CD4-positive, alpha-beta memory T cell (primary cell): ENCODE data around the gene FAM76B. TPM values are rescaled to one million over a fixed set of nuclear protein-coding genes. Genes with fewer than 3 reads are reported as not detected.

Source experiments
- CTCF ChIA-PET: fragments of 350-600 bp; sonication (Branson Sonifier 250); formaldehyde crosslinking; loops from one replicate; lab custom pipeline; 2021; ENCODE audit warnings: inconsistent platforms; ENCODE audit not compliant: partially characterized antibody; lab: Charles Lee
- POLR2A ChIA-PET: fragments of 350-600 bp; sonication (Branson Sonifier 250); formaldehyde crosslinking; loops from one replicate; lab custom pipeline; 2021; ENCODE audit not compliant: partially characterized antibody; lab: Charles Lee
- DNase-seq, 5 donors: peaks; one replicate each; pipeline versions ENCODE4 v3.0.0 to v3.0.0-alpha.2; 2020 to 2022; ENCODE audit warnings: mixed read lengths in 1 of 5
- H3K27ac ChIP-seq: one replicate; pipeline ENCODE4 v1.7.0; 2013; ENCODE audit warnings: low read depth, low read length
- H3K27me3 ChIP-seq: 2 replicates; pipeline ENCODE4 v1.7.0; 2013; ENCODE audit warnings: mild to moderate bottlenecking, low read length, moderate library complexity; ENCODE audit not compliant: insufficient read depth
- H3K36me3 ChIP-seq: 2 replicates; pipeline ENCODE4 v1.7.0; 2013; ENCODE audit warnings: mild to moderate bottlenecking, low read length, moderate library complexity; ENCODE audit not compliant: insufficient read depth
- H3K4me1 ChIP-seq: 2 replicates; pipeline ENCODE4 v1.7.0; 2013; ENCODE audit warnings: mild to moderate bottlenecking, low read length, moderate library complexity; ENCODE audit not compliant: insufficient read depth
- H3K4me3 ChIP-seq, 2 donors: one replicate each; pipeline ENCODE4 v1.7.0; 2013; ENCODE audit warnings: low read length in 2 of 2, mild to moderate bottlenecking in 1 of 2
- H3K9me3 ChIP-seq, 2 donors: one replicate each; pipeline ENCODE4 v1.7.0; 2013; ENCODE audit warnings: low read length in 2 of 2, control low read depth in 1 of 2; ENCODE audit not compliant: control insufficient read depth in 1 of 2
- H3K27ac Mint-ChIP-seq, 7 donors: one replicate each; pipeline ENCODE4 v1.8.0; 2020 to 2021; ENCODE audit warnings: mixed read lengths in 7 of 7, mild to moderate bottlenecking in 6 of 7, inconsistent platforms in 3 of 7, moderate library complexity in 3 of 7
- H3K27me3 Mint-ChIP-seq, 2 donors: one replicate each; pipeline ENCODE4 v1.8.0; 2020 to 2021; ENCODE audit warnings: mixed read lengths in 2 of 2
- H3K36me3 Mint-ChIP-seq, 2 donors: one replicate each; pipeline ENCODE4 v1.8.0; 2020 to 2021; ENCODE audit warnings: mixed read lengths in 2 of 2, inconsistent platforms in 1 of 2, mild to moderate bottlenecking in 1 of 2
- H3K4me1 Mint-ChIP-seq, 4 donors: one replicate each; pipeline ENCODE4 v1.8.0; 2020 to 2021; ENCODE audit warnings: mixed read lengths in 4 of 4, mild to moderate bottlenecking in 1 of 4
- H3K4me3 Mint-ChIP-seq, 8 donors: one replicate each; pipeline ENCODE4 v1.8.0; 2020 to 2021; ENCODE audit warnings: mixed read lengths in 8 of 8, mild to moderate bottlenecking in 7 of 8, moderate library complexity in 6 of 8, inconsistent platforms in 3 of 8
- H3K9me3 Mint-ChIP-seq, 8 donors: one replicate each; pipeline ENCODE4 v1.8.0; 2020 to 2021; ENCODE audit warnings: mixed read lengths in 8 of 8, mild to moderate bottlenecking in 5 of 8, inconsistent platforms in 3 of 8, moderate library complexity in 1 of 8
- intact Hi-C: fragments of 100-400 bp; cut with micrococcal nuclease; formaldehyde crosslinking; loops from one replicate; pipeline ENCODE4 v1.15.1; 2023
- polyA plus RNA-seq, 2 donors: library from polyadenylated mRNA; unstranded; fragments of 300-500 nt; fragmentation: Illumina TruSeq; gene quantifications; one replicate each; pipeline ENCODE4 v1.2.3, GENCODE V29; 2021
- total RNA-seq, 2 experiments: library from RNA; stranded (reverse); gene quantifications; one replicate each; pipeline ENCODE4 v1.2.3, GENCODE V29; 2021

FAM76B gene
- total and polyA plus RNA-seq, 4 experiments from 2014 or later, result 10.3 to 60.5 (median 36.7) TPM

DNA sequence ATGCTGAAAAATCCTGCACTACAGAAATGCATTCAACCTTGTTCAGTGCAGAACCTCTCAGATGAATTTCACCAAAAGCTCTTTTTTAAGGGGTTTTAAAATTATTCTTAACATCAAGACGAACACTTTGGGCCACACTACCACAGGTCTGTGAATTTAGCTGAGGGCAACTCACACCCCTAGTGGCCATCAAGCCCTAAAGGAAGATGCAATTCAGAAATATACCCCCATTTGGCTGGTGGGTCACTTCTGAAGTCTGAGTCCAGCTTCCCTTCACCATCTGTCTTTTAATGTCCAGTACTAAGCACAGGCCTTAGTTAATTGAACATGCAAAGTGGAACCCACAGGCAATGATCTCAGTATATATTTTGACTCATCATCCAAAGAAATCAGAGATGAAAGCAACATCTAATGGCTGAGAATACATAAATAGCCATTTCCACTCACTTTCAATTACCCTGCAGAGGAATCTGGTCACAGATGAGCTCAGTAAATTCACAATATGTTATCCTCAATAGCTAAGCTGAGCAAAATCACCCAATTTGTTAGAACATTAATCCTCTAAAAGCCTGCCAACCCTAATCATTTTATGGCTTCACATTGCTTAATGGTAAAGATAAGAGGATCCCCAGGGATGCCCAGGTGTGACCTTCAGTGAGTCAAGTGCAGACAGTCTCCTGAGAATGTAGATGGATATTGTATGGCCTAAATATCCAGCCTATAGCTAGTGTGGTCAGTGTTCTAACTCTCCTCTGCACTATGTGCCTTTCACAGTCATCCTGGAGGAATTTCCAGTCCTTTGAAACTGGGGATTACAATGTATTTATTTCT, 50.3 kb downstream of the FAM76B start:
- H3K27me3 ChIP-seq, result no peaks in the 10 kb centered on the region
- no peaks in the 10 kb centered on the region for H3K36me3 Mint-ChIP-seq
- H3K27me3 Mint-ChIP-seq, result no peaks in the 10 kb centered on the region
- H3K36me3 ChIP-seq, result no peaks in the 10 kb centered on the region
- peaks cover 2% of the 10 kb centered on the region for H3K4me1 ChIP-seq
- no peak overlapping the region for H3K27ac ChIP-seq
- intact Hi-C loops, result no loop called here
- H3K9me3 ChIP-seq, result no peaks in the 10 kb centered on the region
- peaks cover under 1 to 3% (median 2%) of the 10 kb centered on the region in 4 donors for H3K4me1 Mint-ChIP-seq
- ChIA-PET POLR2A (interaction anchor here (1.3 kb wide), 1 partner anchor 39 kb away, joined by 3 read pairs; no protein-coding TSS in a partner anchor), CTCF (interaction anchor here (1.0 to 1.5 kb wide), 3 partner anchors 13 to 26 kb away, joined by 3 to 4 read pairs (median 3); no protein-coding TSS in a partner anchor)
- DNase-seq, result no peak
- H3K27ac Mint-ChIP-seq, result no peak overlapping the region
- H3K4me3 Mint-ChIP-seq, result no peak overlapping the region
- H3K4me3 ChIP-seq, result no peak overlapping the region
- H3K9me3 Mint-ChIP-seq, result peaks cover 0 to 2% (median 0%) of the 10 kb centered on the region in 8 donors

DNA sequence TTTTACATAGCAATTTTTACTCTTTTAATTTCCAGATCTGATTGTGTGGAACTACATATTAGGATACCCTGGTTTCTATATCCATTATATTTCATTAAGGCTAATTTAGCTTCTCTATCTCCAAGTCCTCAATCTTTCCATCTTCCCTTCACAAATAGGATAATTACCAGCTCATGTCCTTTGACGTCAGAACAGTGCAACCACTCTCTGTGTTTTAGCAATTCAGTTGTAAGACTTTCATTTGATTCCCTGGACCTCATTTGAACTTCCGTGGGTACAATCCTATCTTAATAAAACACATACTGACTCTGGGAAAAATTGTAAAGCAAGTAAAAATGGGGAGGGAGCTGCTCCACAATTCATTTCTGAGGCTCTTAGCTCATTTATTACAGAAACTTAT, 52.8 kb downstream of the FAM76B start:
- Histone ChIP-seq H3K4me1 (peaks cover 10% of the 10 kb centered on the region), H3K27me3 (no peaks in the 10 kb centered on the region), H3K27ac (no peak overlapping the region), H3K36me3 (no peaks in the 10 kb centered on the region), H3K9me3 (no peaks in the 10 kb centered on the region), H3K4me3 (no peak overlapping the region)
- H3K4me1 Mint-ChIP-seq, result peaks cover 7 to 9% (median 8%) of the 10 kb centered on the region in 4 donors
- CTCF ChIA-PET, result interaction anchor here (1.1 to 1.9 kb wide), 3 partner anchors 12 to 292 kb away, joined by 3 to 6 read pairs (median 5); no protein-coding TSS in a partner anchor
- peaks cover 0 to 2% (median 0%) of the 10 kb centered on the region in 8 donors for H3K9me3 Mint-ChIP-seq
- peaks cover 0 to 2% of the 10 kb centered on the region in 2 donors for H3K27me3 Mint-ChIP-seq
- H3K36me3 Mint-ChIP-seq, result no peaks in the 10 kb centered on the region
- DNase-seq, result no peak
- H3K4me3 Mint-ChIP-seq, result no peak overlapping the region
- POLR2A ChIA-PET, result no interaction called here
- intact Hi-C loops, result no loop called here
- no peak overlapping the region for H3K27ac Mint-ChIP-seq

DNA sequence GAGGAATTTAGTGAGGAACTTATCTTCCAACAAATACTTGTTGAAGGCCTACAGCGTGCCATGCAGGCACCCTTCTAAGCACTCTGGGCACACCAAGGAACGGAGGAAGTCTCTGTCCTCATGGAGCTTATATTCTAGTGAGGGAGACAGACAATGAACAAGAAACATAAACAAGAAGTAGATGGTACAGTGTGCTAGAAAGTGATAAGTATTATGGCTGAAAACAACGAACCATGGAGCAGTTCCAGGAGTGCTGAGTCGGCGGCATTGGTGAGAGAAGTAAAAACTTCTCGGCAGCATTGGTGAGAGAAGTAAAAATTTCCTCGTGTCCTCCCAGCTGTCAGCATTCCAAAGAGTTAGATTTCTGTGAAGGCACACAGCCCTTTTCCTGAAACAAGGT, 53.2 kb downstream of the FAM76B start:
- Histone ChIP-seq H3K4me3 (no peak overlapping the region), H3K27me3 (no peaks in the 10 kb centered on the region), H3K4me1 (peaks cover 10% of the 10 kb centered on the region), H3K36me3 (no peaks in the 10 kb centered on the region), H3K9me3 (no peaks in the 10 kb centered on the region), H3K27ac (no peak overlapping the region)
- Mint-ChIP-seq H3K27me3 (peaks cover 0 to 2% of the 10 kb centered on the region in 2 donors), H3K4me3 (no peak overlapping the region), H3K9me3 (peaks cover 0 to 2% (median 0%) of the 10 kb centered on the region in 8 donors), H3K27ac (no peak overlapping the region), H3K36me3 (no peaks in the 10 kb centered on the region), H3K4me1 (peaks cover 7 to 9% (median 8%) of the 10 kb centered on the region in 4 donors)
- DNase-seq, result no peak
- intact Hi-C loops, result no loop called here
- POLR2A ChIA-PET, result no interaction called here
- CTCF ChIA-PET, result interaction anchor here (1.1 to 1.9 kb wide), 4 partner anchors 12 to 292 kb away, joined by 3 to 6 read pairs (median 4); no protein-coding TSS in a partner anchor

DNA sequence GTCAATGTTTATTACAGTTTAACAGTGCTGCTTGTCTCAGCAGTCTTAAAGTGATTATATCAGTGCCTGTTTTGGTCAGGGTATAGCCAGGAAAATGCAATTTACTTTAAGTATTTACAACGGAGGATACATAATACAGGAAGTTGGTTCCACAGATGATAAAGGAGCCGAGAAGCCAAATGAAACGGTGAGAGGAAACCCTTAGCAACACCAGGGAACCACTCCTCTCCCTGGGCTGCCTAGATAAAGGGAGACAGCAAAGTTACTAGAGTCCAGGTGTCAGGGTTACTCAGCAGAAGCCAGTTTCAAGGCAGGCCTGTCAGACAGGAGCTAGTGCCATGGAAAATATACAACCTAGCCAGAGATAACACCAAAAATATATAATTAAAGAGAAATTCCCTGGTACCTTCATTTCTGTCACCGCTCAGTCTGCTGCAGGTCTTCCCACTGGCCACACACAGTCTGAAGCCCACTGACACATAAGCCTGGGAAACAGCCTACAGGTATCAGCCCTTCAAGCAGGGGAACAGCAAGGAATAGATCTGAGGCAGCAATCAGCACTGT, 55.5 kb downstream of the FAM76B start:
- Histone ChIP-seq H3K4me3 (no peak overlapping the region), H3K36me3 (no peaks in the 10 kb centered on the region), H3K27ac (no peak overlapping the region), H3K9me3 (no peaks in the 10 kb centered on the region), H3K27me3 (no peaks in the 10 kb centered on the region), H3K4me1 (peaks cover 10% of the 10 kb centered on the region)
- POLR2A ChIA-PET, result interaction anchor here (1.2 kb wide), 1 partner anchor 502 kb away, joined by 4 read pairs; no protein-coding TSS in a partner anchor
- Mint-ChIP-seq H3K9me3 (peaks cover 0 to 2% (median 0%) of the 10 kb centered on the region in 8 donors), H3K4me3 (peak overlapping the region in 1 of 8 donors; percentile 27), H3K27ac (peak overlapping the region in 1 of 7 donors; percentile 37), H3K36me3 (no peaks in the 10 kb centered on the region), H3K4me1 (peaks cover 7 to 9% (median 8%) of the 10 kb centered on the region in 4 donors), H3K27me3 (peaks cover 0 to 2% of the 10 kb centered on the region in 2 donors)
- CTCF ChIA-PET, result interaction anchor here (0.7 to 1.5 kb wide), 2 partner anchors 25 to 502 kb away, joined by 3 to 4 read pairs; no protein-coding TSS in a partner anchor
- DNase-seq, result no peak
- intact Hi-C loops, result no loop called here

DNA sequence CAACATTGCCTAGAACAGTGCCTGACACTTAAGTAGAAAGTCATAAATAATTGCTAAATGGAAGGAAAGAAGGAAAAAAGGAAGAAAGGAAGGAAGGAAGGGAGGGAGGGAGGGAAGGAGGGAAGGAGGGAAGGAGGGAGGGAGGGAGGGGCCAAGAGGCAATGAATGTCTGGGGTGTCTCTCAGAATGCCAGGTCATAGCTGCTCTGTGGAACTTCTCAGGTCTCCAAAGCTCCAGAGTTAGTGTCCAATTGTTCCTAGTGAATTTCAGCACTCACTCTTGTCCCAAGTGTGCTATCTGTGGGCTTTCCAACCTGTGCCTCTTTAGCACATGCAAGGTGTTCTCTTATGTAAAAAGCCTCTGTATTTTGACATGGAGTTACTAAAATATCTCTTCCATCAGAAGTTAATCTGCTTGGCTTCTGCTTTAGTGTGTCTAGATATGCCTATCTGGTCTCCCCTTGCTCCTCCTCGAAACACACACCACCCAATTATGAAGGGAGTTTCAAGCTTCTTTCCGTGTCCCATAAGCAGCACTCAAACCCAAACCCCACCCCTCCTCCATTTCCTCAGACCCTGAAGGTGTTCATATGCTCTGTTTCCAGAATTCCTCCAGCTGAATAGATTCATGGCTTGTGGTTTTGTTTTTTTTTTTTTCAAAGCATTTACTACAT, 56.5 kb downstream of the FAM76B start:
- CTCF ChIA-PET, result interaction anchor here (1.3 to 1.5 kb wide), 2 partner anchors 30 to 501 kb away, joined by 4 read pairs; no protein-coding TSS in a partner anchor
- Histone ChIP-seq H3K27me3 (no peaks in the 10 kb centered on the region), H3K4me1 (peaks cover 10% of the 10 kb centered on the region), H3K4me3 (no peak overlapping the region), H3K27ac (no peak overlapping the region), H3K9me3 (no peaks in the 10 kb centered on the region), H3K36me3 (no peaks in the 10 kb centered on the region)
- intact Hi-C loops, result no loop called here
- peaks cover 2% of the 10 kb centered on the region in 2 donors for H3K27me3 Mint-ChIP-seq
- no peak overlapping the region for H3K27ac Mint-ChIP-seq
- no peak for DNase-seq
- H3K36me3 Mint-ChIP-seq, result no peaks in the 10 kb centered on the region
- H3K4me1 Mint-ChIP-seq, result peaks cover 7 to 9% (median 8%) of the 10 kb centered on the region in 4 donors
- H3K4me3 Mint-ChIP-seq, result no peak overlapping the region
- POLR2A ChIA-PET, result interaction anchor here (1.2 kb wide), 1 partner anchor 501 kb away, joined by 4 read pairs; no protein-coding TSS in a partner anchor
- H3K9me3 Mint-ChIP-seq, result peaks cover 0 to 2% (median 0%) of the 10 kb centered on the region in 8 donors

DNA sequence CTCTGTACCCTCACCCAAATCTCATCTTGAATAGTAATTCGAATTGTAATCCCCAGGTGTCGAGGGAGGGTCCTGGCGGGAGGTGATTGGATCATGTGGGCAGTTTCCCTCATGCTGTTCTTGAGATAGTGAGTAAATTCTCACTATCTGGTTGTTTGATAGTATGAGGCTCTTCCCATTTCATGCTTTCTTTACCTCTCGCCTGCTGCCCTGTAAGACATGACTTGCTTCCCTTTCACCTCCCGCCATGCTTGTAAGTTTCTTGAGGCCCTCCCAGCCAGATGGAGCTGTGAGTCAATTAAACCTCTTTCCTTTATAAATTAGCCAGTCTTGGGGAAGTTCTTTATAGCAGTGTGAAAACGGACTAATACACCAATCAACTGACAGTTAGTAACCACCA, 60.1 kb downstream of the FAM76B start:
- no peaks in the 10 kb centered on the region for H3K36me3 ChIP-seq
- CTCF ChIA-PET, result interaction anchor here (1.7 kb wide), 1 partner anchor 21 kb away, joined by 7 read pairs; no protein-coding TSS in a partner anchor
- no peak overlapping the region for H3K27ac Mint-ChIP-seq
- no peaks in the 10 kb centered on the region for H3K36me3 Mint-ChIP-seq
- peaks cover 6 to 8% (median 7%) of the 10 kb centered on the region in 4 donors for H3K4me1 Mint-ChIP-seq
- intact Hi-C loops, result no loop called here
- POLR2A ChIA-PET, result no interaction called here
- peaks cover 2 to 8% of the 10 kb centered on the region in 2 donors for H3K27me3 Mint-ChIP-seq
- peaks cover 0 to under 1% (median 0%) of the 10 kb centered on the region in 8 donors for H3K9me3 Mint-ChIP-seq
- no peaks in the 10 kb centered on the region for H3K27me3 ChIP-seq
- peaks cover 10% of the 10 kb centered on the region for H3K4me1 ChIP-seq
- no peak overlapping the region for H3K4me3 ChIP-seq
- H3K27ac ChIP-seq, result no peak overlapping the region
- no peak for DNase-seq
- H3K9me3 ChIP-seq, result no peaks in the 10 kb centered on the region
- H3K4me3 Mint-ChIP-seq, result no peak overlapping the region
